Stomach smooth muscle (tissue), 2 donors: ENCODE results near the gene HACD2.
A peak's percentile ranks its signal among the peaks of the same experiment; 100 is the strongest.
"Not testable (repeated sequence)": the region's sequence is repeated elsewhere in the genome, so short reads cannot be mapped to it uniquely, and the experiment has no call there.

Experiments used
- H3K27ac ChIP-seq: one replicate; pipeline ENCODE4 v1.7.0; 2013; ENCODE audit warnings: mild to moderate bottlenecking, low read length, inconsistent platforms
- H3K27me3 ChIP-seq, 2 donors: one replicate each; pipeline ENCODE4 v1.7.0; 2013; ENCODE audit warnings: low read length in 2 of 2; ENCODE audit not compliant: insufficient read depth in 2 of 2, control insufficient read depth in 1 of 2
- H3K36me3 ChIP-seq, 2 donors: one replicate each; pipeline ENCODE4 v1.7.0; 2013; ENCODE audit warnings: low read length in 2 of 2; ENCODE audit not compliant: control insufficient read depth in 2 of 2, insufficient read depth in 2 of 2
- H3K4me1 ChIP-seq: one replicate; pipeline ENCODE4 v1.7.0; 2013; ENCODE audit warnings: low read length; ENCODE audit not compliant: control insufficient read depth, insufficient read depth
- H3K4me3 ChIP-seq, 2 donors: one replicate each; pipeline ENCODE4 v1.7.0; 2013; ENCODE audit warnings: low read length in 2 of 2
- H3K9ac ChIP-seq, 2 donors: one replicate each; pipeline ENCODE4 v1.7.0; 2013; ENCODE audit warnings: low read length in 2 of 2, mild to moderate bottlenecking in 1 of 2
- H3K9me3 ChIP-seq, 2 donors: one replicate each; pipeline ENCODE4 v1.7.0; 2013; ENCODE audit warnings: low read length in 2 of 2; ENCODE audit not compliant: control insufficient read depth in 2 of 2
- donor health status: healthy.
- donor health status: Pancreatic carcinoma.

HACD2 gene

GRCh38 chr3:123611082-123611481 is 26.2 kb upstream of the HACD2 start:
- no peak overlapping the region for H3K4me3 ChIP-seq
- H3K36me3 ChIP-seq: peaks cover 25 to 26% of the 10 kb centered on the region in 2 donors
- no peak overlapping the region for H3K27ac ChIP-seq
- no peaks in the 10 kb centered on the region for H3K27me3 ChIP-seq
- peaks cover 21% of the 10 kb centered on the region for H3K4me1 ChIP-seq
- H3K9ac ChIP-seq: no peak overlapping the region
- no peaks in the 10 kb centered on the region for H3K9me3 ChIP-seq

- Histone ChIP-seq H3K27ac (peak overlapping the region; percentile 31), H3K9me3 (no peaks in the 10 kb centered on the region), H3K36me3 (peaks cover 25 to 26% of the 10 kb centered on the region in 2 donors), H3K4me3 (no peak overlapping the region), H3K4me1 (peaks cover 19% of the 10 kb centered on the region), H3K27me3 (no peaks in the 10 kb centered on the region), H3K9ac (no peak overlapping the region)
Observed at GRCh38 chr3:123610331-123610730, 25.5 kb upstream of the HACD2 start.

DNA sequence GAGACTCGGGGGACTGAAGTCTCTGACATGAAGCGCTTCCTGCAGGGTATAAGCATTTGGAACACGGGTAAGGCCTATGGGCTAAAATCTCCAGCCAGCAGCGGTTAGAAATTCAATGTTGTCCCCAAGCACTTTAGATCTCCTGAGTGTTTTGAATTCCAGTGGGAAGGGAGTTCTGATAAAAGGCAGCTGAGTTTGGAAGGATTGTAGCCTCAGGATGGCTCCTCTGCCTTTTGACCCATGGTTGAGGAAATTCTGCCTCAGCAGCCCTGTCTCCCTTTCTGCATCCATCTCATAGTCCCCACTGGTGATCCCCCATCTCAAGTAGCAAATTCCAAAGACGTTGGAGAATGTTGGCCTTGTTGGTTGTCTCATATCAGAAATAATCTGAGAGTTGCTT is 24.2 kb upstream of the HACD2 start:
- Histone ChIP-seq H3K36me3 (peaks cover 20 to 24% of the 10 kb centered on the region in 2 donors), H3K9ac (no peak overlapping the region), H3K4me3 (no peak overlapping the region), H3K27ac (no peak overlapping the region), H3K9me3 (no peaks in the 10 kb centered on the region), H3K27me3 (no peaks in the 10 kb centered on the region), H3K4me1 (peaks cover 12% of the 10 kb centered on the region)

- no peaks in the 10 kb centered on the region for H3K27me3 ChIP-seq
- H3K36me3 ChIP-seq: peaks cover 14 to 18% of the 10 kb centered on the region in 2 donors
- H3K4me3 ChIP-seq: no peak overlapping the region
- no peak overlapping the region for H3K27ac ChIP-seq
- no peak overlapping the region for H3K9ac ChIP-seq
- H3K9me3 ChIP-seq: no peaks in the 10 kb centered on the region
- H3K4me1 ChIP-seq: peaks cover 8% of the 10 kb centered on the region
Observed at GRCh38 chr3:123608263-123608937, 23.5 kb upstream of the HACD2 start.

- H3K27me3 ChIP-seq: no peaks in the 10 kb centered on the region
- peaks cover 0 to 13% of the 10 kb centered on the region in 2 donors for H3K36me3 ChIP-seq
- H3K4me1 ChIP-seq: peaks cover 6% of the 10 kb centered on the region
- no peak overlapping the region for H3K9ac ChIP-seq
- H3K4me3 ChIP-seq: no peak overlapping the region
- H3K27ac ChIP-seq: no peak overlapping the region
- H3K9me3 ChIP-seq: no peaks in the 10 kb centered on the region
Observed at GRCh38 chr3:123606527-123606926, 21.7 kb upstream of the HACD2 start.

DNA sequence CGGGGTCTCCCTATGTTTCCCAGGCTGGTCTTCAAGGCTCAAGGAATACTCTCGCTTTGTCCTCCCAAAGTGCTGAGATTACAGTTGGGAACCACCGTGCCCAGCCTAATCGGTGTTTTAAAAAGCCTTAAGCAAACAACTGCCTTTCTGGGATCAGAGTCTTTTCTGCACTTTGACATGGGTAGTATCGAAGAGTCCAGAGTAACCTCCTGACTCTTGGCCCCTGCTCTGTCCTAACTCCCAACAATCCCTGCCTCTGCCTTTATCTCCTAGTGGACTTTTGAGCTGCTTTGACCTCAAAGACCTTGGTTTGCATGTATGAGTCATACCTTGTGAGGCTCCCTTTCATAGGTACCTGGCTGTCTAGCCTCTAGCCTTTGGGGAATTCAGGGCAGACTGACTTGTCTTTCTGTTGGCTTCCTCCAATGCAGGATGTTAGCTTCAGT is 21.0 kb upstream of the HACD2 start:
- H3K9ac ChIP-seq: no peak overlapping the region
- peaks cover 6% of the 10 kb centered on the region for H3K4me1 ChIP-seq
- H3K36me3 ChIP-seq: peaks cover 0 to 8% of the 10 kb centered on the region in 2 donors
- H3K4me3 ChIP-seq: no peak overlapping the region
- H3K9me3 ChIP-seq: no peaks in the 10 kb centered on the region
- H3K27me3 ChIP-seq: no peaks in the 10 kb centered on the region
- no peak overlapping the region for H3K27ac ChIP-seq

DNA sequence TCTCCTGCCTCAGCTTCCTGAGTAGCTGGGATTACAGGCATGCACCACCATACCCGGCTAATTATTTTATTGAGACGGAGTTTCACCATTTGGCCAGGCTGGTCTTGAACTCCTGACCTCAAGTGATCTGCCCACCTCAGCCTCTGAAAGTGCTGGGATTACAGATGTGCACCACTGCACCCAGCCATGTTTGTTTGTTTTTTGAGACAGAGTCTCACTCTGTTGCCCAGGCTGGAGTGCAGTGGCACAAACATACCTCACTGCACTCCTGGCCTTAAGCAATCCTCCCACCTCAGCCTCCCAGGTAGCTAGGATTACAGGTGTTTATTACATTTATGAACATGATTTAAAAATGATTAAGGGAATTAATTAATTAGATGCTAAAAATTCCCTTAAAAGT is 18.3 kb upstream of the HACD2 start:
- not testable (repeated sequence) for H3K4me1 ChIP-seq, H3K27ac ChIP-seq, H3K9me3 ChIP-seq, H3K27me3 ChIP-seq, H3K36me3 ChIP-seq, H3K9ac ChIP-seq, H3K4me3 ChIP-seq

DNA sequence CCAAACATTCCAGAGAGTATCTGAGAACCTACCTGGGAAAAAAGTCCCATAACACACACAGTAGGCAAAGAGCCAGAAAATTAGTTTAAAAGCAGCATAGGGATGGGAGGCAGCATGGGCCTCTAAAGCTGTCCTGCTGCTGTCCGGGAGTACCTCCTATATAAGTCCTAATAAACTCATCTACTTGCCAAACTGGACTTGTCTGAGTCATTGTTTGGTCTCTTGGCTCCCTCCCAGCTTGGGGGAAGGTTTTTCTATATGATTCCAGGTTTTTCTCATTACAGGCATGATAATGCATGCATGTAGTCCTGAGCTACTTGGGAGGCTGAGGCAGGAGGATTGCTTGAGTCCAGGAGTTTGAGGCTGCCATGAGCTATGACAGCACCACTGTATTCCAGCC is 17.5 kb upstream of the HACD2 start:
- Histone ChIP-seq H3K27me3 (no peaks in the 10 kb centered on the region), H3K9ac (no peak overlapping the region), H3K9me3 (no peaks in the 10 kb centered on the region), H3K4me3 (no peak overlapping the region), H3K36me3 (peaks cover 0 to 3% of the 10 kb centered on the region in 2 donors), H3K27ac (no peak overlapping the region), H3K4me1 (peaks cover 4% of the 10 kb centered on the region)

GRCh38 chr3:123600863-123601262 is 16.0 kb upstream of the HACD2 start:
- H3K36me3 ChIP-seq: not testable (repeated sequence)

DNA sequence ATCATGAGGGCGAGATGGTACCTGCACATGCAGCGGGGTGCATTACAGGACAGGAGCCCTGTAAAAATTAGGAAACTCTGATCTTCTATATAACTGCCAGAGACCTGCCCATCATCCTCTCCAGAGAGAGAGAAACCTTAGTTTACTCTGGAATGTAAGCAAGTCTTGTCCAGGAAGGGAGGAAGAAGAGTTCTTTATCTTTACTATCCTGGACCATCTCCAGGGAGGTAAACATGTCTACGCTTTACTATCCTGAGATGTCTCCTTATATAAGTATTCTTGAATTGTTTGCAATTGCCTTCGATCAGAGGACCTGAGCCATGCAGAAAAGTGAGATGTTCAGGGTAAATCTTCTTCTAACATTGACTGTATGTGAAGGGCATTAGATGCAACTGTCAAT is 12.7 kb upstream of the HACD2 start:
- Histone ChIP-seq H3K27me3 (no peaks in the 10 kb centered on the region), H3K4me1 (peaks cover 6% of the 10 kb centered on the region)

More at GRCh38 chr3:123600863-123601262, 16.0 kb upstream of the HACD2 start:
- not testable (repeated sequence) for H3K27ac ChIP-seq, H3K27me3 ChIP-seq, H3K9me3 ChIP-seq, H3K4me3 ChIP-seq, H3K9ac ChIP-seq, H3K4me1 ChIP-seq

DNA sequence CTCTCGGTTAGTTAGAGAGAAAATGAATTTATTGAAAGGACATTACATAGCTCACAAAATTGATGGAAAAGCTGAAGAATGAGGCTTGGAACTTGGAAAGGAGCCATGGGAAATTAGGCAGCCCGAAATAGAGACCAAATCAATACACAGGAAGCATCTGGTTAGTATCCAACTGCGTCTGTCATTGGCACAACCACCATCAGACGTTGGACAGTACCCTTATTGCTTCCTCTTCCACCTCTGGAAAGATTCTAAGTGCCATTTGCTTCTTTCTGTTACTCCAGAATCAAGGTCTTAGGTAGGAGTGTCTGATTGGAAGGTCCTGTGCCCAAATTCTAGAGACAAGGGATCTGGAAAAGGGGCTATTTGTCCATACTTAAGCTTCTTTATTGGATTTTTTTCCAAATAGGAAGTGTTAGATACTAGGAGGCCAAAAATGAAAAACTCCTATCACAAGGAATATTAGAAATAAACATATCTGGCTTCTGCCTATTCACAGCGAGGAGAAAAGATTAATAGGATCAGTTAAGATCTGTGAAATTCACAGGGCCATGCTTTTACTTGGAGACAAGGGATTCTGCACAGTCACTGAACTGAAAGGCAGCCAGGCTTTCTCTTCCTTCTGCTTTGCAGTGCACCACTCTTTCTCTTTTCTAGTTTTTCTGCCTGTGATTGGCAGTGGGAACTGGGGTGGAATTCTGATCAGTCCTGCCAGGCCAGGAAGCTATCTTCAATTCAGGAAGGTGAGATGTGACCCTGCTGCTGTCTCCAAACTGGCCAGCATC is 10.7 kb upstream of the HACD2 start:
- Histone ChIP-seq H3K36me3 (no peaks in the 10 kb centered on the region), H3K9ac (no peak overlapping the region), H3K9me3 (no peaks in the 10 kb centered on the region), H3K27ac (no peak overlapping the region), H3K27me3 (no peaks in the 10 kb centered on the region), H3K4me3 (no peak overlapping the region), H3K4me1 (peaks cover 3% of the 10 kb centered on the region)

More for the DNA sequence above, 12.7 kb upstream of the HACD2 start:
- Histone ChIP-seq H3K36me3 (peaks cover 0 to 3% of the 10 kb centered on the region in 2 donors), H3K27ac (no peak overlapping the region), H3K9me3 (no peaks in the 10 kb centered on the region), H3K9ac (no peak overlapping the region), H3K4me3 (no peak overlapping the region)
